NCI-H460 (cell line): ENCODE measurements around the gene SLC52A1. TPM values are rescaled to one million over a fixed set of nuclear protein-coding genes. Genes with fewer than 3 reads are reported as not detected.
"Not testable (repeated sequence)": the region's sequence is repeated elsewhere in the genome, so short reads cannot be mapped to it uniquely, and the experiment has no call there.

ENCODE experiments used
- DNase-seq: peaks from one replicate; pipeline ENCODE4 v3.0.0-alpha.2; 2016; ENCODE audit warnings: low read depth; ENCODE audit errors: extremely low read depth
- total RNA-seq: library from RNA; depleted of rRNA; stranded (reverse); fragments of >200 nt; shearing (Covaris generic); gene quantifications from 2 replicates; pipeline ENCODE4 v1.2.3, GENCODE V29; 2014

SLC52A1 gene
- total RNA-seq, 1 experiment from 2014 or later, result 0.35 TPM

DNA sequence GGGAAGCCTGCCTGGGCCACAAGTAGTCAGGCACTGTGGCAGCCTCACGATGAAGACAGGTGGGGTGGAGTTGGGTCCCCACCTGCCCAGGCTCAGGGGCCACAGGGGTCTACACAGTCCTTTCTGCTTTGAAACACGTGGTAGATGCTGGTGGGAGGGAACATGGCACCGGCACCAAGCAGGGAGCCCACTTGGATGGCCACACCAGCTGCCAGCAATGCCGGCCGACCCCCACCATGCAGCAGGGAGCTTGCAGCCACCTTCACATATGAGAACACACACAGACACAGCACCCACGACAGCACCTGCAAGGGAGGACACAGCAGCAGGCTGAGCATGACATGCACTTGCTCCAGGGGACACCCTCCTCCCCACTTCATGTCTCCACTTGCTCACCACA is 2.4 kb downstream of the SLC52A1 start:
- no peak for DNase-seq

GRCh38 chr17:5031365-5032082 is 3.7 kb downstream of the SLC52A1 start:
- peak; percentile 79 for DNase-seq

DNA sequence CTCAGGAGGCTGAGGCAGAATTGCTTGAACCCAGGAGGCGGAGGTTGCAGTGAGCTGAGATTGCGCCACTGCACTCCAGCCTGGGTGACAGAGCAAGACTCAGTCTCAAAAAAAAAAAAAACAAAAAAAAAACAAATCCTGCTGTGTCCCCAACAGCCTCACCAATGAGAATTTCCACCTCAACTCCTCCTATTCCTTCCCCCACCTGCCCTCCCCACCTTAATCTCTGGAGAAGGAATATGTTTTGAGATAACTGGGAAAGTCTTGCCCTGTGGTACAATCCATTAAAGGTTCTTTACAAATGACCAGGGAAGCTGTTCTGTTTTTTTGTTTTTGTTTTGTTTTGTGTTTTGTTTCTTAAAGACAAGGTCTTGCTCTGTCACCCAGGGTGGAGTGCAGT is 5.1 kb downstream of the SLC52A1 start:
- DNase-seq, result not testable (repeated sequence)

- DNase-seq, result no peak
Observed at GRCh38 chr17:5027916-5028315, 7.3 kb downstream of the SLC52A1 start.

DNA sequence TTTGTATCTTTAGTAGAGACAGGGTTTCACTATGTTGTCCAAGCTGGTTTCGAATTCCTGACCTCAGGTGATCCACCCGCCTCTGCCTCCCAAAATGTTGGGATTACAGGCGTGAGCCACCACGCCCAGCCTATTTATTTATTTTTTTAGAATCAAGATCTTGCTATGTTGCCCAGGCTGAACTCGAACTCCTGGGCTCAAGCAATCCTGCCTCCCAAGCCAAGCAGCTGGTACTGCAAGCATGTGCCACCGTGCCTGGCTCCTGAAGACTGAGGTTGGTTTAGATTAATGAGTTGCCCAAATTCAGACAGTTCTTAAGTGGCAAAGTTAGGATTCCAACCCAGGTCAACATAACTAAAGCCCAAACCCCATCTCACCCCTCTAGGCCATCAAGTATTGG is 7.9 kb downstream of the SLC52A1 start:
- no peak for DNase-seq

- no peak for DNase-seq
Observed at GRCh38 chr17:5024604-5025003, 10.6 kb downstream of the SLC52A1 start.

- DNase-seq, result no peak
Observed at GRCh38 chr17:5023588-5024147, 11.6 kb downstream of the SLC52A1 start.

DNA sequence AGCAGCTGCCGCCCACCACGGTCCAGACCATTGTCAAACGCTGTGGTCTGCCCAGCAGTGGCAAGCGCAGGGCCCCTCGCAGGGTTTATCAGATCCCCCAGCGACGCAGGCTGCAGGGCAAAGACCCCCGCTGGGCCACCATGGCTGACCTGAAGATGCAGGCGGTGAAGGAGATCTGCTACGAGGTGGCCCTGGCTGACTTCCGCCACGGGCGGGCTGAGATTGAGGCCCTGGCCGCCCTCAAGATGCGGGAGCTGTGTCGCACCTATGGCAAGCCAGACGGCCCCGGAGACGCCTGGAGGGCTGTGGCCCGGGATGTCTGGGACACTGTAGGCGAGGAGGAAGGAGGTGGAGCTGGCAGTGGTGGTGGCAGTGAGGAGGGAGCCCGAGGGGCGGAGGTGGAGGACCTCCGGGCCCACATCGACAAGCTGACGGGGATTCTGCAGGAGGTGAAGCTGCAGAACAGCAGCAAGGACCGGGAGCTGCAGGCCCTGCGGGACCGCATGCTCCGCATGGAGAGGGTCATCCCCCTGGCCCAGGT is 13.0 kb downstream of the SLC52A1 start:
- DNase-seq, result no peak

- no peak for DNase-seq
Observed at GRCh38 chr17:5020502-5021023, 14.7 kb downstream of the SLC52A1 start.

GRCh38 chr17:5019475-5019956 is 15.7 kb downstream of the SLC52A1 start:
- DNase-seq, result no peak

GRCh38 chr17:5014357-5014756 is 20.9 kb downstream of the SLC52A1 start:
- no peak for DNase-seq

- DNase-seq, result no peak
Observed at GRCh38 chr17:5011928-5012327, 23.3 kb downstream of the SLC52A1 start.

DNA sequence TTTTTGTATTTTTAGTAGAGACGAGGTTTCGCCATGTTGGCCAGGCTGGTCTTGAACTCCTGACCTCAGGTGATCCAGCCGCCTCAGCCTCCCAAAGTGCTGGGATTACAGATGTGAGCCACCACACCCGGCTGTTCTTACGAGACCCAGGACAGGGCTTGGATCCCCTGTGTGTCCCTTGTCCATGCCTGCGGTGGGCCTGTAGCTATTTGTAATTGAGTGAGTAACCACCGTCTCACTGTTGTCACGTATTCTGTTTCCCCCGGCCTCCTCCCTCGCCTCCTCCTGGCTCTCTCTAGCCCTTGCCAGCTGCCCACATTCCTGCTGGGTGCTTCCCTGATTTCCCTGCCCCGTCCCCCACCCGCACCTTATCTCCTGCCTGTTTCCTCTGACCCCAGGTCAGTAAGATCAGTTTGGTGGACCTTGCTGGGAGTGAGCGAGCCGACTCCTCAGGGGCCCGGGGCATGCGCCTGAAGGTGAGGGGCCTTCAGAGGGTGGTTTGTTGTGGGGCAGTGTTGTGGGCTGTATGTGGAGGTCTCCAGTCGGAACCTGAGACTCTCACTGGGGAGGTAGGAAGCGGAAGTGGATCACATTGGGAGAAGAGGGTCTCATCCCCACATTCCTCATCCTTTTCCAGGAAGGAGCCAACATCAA is 31.9 kb downstream of the SLC52A1 start:
- DNase-seq, result no peak

DNA sequence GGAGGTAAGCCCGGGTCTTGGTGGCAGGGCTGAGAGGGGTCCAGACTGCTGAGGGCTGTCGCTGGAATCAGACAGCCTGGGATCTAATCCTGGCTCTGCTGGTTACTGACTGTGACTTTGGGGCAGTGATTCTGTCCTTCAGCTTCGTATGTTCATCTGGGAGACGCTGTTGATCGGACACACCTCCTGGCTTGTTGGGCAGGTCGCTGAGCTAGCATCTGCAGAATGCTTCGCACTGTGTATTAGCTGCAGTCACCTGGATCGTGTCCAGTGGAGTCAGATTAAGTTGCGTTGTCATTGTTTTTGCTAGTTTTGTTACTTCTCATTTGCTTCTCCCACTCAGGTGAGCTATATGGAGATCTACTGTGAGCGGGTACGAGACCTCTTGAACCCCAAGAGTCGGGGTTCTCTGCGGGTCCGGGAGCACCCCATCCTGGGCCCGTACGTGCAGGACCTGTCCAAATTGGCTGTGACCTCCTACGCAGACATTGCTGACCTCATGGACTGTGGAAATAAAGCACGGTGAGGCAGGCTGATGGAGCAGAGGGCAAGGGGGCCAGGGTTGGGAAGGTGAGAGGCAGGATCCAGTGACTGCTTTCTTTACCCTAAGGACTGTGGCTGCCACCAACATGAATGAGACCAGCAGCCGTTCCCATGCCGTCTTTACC is 33.0 kb downstream of the SLC52A1 start:
- no peak for DNase-seq

DNA sequence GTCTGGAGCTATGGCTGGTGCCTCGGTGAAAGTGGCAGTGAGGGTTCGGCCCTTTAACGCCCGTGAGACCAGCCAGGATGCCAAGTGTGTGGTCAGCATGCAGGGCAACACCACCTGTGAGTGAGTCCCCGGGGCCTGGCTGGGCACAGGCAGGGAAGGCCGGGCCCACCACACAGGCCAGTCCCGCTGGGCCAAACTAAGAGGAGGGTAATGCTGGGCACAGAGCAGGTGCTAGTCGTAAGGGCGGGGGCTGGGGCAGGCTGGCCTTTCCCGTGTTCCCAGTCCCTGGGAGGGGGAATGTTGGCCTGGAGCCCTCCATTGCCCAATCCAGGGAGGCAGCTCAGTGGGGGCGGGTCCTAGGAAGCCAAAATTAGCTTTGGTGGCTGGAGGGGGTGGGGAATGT is 35.0 kb downstream of the SLC52A1 start:
- no peak for DNase-seq

DNA sequence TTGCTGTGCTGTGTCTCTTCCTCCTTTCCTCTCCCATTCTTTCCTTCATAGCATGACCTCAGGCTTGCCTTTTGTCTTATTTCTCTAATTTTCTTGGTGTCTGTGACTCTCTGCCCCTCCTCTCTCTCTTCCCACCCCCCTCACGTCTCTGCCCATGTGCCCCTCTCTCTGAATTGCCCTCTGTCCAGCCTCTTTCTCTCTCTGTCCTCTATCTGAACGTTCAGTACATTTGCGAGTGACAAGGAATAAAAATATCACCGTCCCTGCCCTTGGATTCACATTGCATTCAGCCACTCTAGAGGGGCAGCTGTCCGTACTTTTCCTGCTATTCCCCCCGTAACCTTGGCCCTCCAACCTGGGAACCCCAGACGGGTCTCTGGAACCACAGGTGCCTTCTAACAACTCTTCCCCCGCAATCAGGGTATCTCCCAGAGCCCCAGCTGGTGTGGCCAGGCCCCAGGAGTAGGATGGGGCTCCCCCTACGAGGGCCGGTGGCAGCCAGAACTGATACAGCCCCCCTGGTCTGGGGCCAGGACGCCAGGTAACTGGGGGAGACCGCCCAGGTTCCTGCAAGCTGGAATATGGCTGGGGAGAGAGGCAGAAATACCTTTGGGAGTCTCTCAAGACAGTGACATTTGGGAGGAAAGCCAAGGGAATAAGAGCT is 35.7 kb downstream of the SLC52A1 start:
- no peak for DNase-seq

GRCh38 chr17:4998732-4999429 is 36.3 kb downstream of the SLC52A1 start:
- DNase-seq, result no peak

DNA sequence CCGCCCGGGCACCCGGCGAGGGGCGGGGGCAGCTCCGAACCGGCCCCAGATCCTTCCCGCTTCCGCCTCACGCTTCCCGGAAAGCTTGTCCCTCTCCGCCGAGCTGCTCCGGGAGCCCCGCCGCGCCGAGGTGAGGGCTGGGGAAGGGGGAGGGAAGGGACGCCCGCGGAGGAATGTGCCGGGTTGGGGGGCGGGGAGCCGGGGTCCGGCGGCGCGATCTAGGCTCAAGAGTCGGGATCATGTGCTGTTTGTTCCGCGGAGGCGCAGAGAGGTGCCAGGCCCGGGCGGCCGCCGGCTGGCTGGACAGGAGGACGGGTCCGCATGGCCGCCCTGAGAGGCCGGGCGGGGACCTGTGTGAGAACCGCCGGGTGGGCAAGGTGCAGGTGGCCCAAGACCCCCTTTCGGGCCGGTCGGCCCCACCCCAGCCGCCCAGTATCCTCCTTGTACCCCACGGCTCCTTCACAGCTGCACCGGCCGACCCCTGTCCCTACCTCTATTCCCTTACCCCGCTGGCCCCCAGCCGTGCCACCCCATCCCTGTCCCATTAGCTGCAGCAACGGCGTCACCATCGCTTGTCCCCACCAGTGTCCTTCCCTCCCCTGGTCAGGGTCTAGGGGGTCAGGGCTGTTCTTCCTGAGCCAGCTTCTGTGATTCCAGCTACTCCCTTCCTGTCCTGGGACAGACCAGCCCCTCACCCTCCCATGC is 37.0 kb downstream of the SLC52A1 start:
- no peak for DNase-seq
